ENCODE results near the gene TMOD1.

- TF ChIP-seq, protein P1, sequence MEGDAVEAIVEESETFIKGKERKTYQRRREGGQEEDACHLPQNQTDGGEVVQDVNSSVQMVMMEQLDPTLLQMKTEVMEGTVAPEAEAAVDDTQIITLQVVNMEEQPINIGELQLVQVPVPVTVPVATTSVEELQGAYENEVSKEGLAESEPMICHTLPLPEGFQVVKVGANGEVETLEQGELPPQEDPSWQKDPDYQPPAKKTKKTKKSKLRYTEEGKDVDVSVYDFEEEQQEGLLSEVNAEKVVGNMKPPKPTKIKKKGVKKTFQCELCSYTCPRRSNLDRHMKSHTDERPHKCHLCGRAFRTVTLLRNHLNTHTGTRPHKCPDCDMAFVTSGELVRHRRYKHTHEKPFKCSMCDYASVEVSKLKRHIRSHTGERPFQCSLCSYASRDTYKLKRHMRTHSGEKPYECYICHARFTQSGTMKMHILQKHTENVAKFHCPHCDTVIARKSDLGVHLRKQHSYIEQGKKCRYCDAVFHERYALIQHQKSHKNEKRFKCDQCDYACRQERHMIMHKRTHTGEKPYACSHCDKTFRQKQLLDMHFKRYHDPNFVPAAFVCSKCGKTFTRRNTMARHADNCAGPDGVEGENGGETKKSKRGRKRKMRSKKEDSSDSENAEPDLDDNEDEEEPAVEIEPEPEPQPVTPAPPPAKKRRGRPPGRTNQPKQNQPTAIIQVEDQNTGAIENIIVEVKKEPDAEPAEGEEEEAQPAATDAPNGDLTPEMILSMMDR (IDR thresholded peaks at IDR 0.05; ENCODE audit: low read depth, low read length, poor library complexity, severe bottlenecking) = no peak
- TF ChIP-seq EZH2phosphoT487 (IDR thresholded peaks at IDR 0.05; ENCODE audit: borderline replicate concordance, low read length) = no peak
Measured at GRCh38 chr9:97565262-97565661, 63.8 kb downstream of the TMOD1 start.

Data from DOHH2 (cell line).